HepG2 (cell line): ENCODE results near the gene CTF1. TPM values are rescaled to one million over a fixed set of nuclear protein-coding genes. Genes with fewer than 3 reads are reported as not detected.
A peak's percentile ranks its signal among the peaks of the same experiment; 100 is the strongest.

Source experiments
- BRF2 ChIP-seq: sonication (generic); formaldehyde crosslinking; IDR thresholded peaks from 2 replicates; pipeline ENCODE4 v1.8.1; 2022; ENCODE audit warnings: mild to moderate bottlenecking, missing genetic modification reagents
- CBX2 ChIP-seq, 2 experiments: fragments of 200-600 bp in 1 of 2; sonication (generic); formaldehyde crosslinking in 1 of 2; IDR thresholded peaks; 2 replicates each; pipeline versions ENCODE4 v1.7.0 to v1.8.1; 2018 to 2022; ENCODE audit warnings: low read depth in 2 of 2, low read length in 1 of 2, mild to moderate bottlenecking in 1 of 2, missing genetic modification reagents in 1 of 2
- FOXC1 ChIP-seq: sonication (generic); formaldehyde crosslinking; IDR thresholded peaks from 2 replicates; pipeline ENCODE4 v1.8.0; 2022; ENCODE audit warnings: mild to moderate bottlenecking, missing genetic modification reagents, borderline replicate concordance
- HES4 ChIP-seq: sonication (generic); formaldehyde crosslinking; IDR thresholded peaks from 2 replicates; pipeline ENCODE4 v1.9.0; 2021; ENCODE audit warnings: mild to moderate bottlenecking, missing genetic modification reagents, borderline replicate concordance
- JDP2 ChIP-seq: sonication (generic); formaldehyde crosslinking; IDR thresholded peaks from 2 replicates; pipeline ENCODE4 v1.8.1; 2022; ENCODE audit warnings: missing genetic modification reagents, borderline replicate concordance
- LBX2 ChIP-seq: sonication (generic); formaldehyde crosslinking; IDR thresholded peaks from 2 replicates; pipeline ENCODE4 v1.5.0; 2020; ENCODE audit warnings: missing genetic modification reagents, mild to moderate bottlenecking, borderline replicate concordance
- LCORL ChIP-seq, 2 experiments: fragments of 450-650 bp in 1 of 2; sonication (generic) in 1 of 2; formaldehyde crosslinking in 1 of 2; IDR thresholded peaks; 2 replicates each; pipeline versions ENCODE4 v1.5.0 to v1.6.1; 2017 to 2020; ENCODE audit warnings: antibody characterized with exemption in 1 of 2, missing genetic modification reagents in 1 of 2
- MAZ ChIP-seq, 2 experiments: sonication (generic) in 1 of 2; formaldehyde crosslinking in 1 of 2; IDR thresholded peaks; 2 replicates each; pipeline versions ENCODE4 v1.5.0 to v1.6.1; 2012 to 2020; ENCODE audit warnings: low read depth in 2 of 2, mild to moderate bottlenecking in 2 of 2, borderline replicate concordance in 1 of 2, improper control_type of control experiment in 1 of 2, low read length in 1 of 2, missing genetic modification reagents in 1 of 2, moderate library complexity in 1 of 2
- NFATC3 ChIP-seq: sonication (generic); formaldehyde crosslinking; IDR thresholded peaks from 2 replicates; pipeline ENCODE4 v1.5.1; 2020; ENCODE audit warnings: mild to moderate bottlenecking, missing genetic modification reagents
- NPAS2 ChIP-seq: sonication (generic); formaldehyde crosslinking; IDR thresholded peaks from 2 replicates; pipeline ENCODE4 v1.8.0; 2022; ENCODE audit warnings: mild to moderate bottlenecking, missing genetic modification reagents, borderline replicate concordance
- PAF1 ChIP-seq: IDR thresholded peaks from 2 replicates; pipeline ENCODE4 v1.6.1; 2016; ENCODE audit warnings: missing genetic modification reagents, missing compliant biosample characterization
- PRDM4 ChIP-seq: sonication (generic); formaldehyde crosslinking; IDR thresholded peaks from 2 replicates; pipeline ENCODE4 v1.9.0; 2021; ENCODE audit warnings: missing genetic modification reagents, borderline replicate concordance
- REPIN1 ChIP-seq: sonication (generic); formaldehyde crosslinking; IDR thresholded peaks from 2 replicates; pipeline ENCODE4 v1.8.0; 2022; ENCODE audit warnings: missing genetic modification reagents, low read depth, mild to moderate bottlenecking, borderline replicate concordance
- TBX3 ChIP-seq: fragments of 450-650 bp; IDR thresholded peaks from 2 replicates; pipeline ENCODE4 v1.6.1; 2017; ENCODE audit warnings: antibody characterized with exemption, mild to moderate bottlenecking, inconsistent platforms, borderline replicate concordance
- TEF ChIP-seq: sonication (generic); formaldehyde crosslinking; IDR thresholded peaks from 2 replicates; pipeline ENCODE4 v1.5.0; 2020; ENCODE audit warnings: missing genetic modification reagents
- TMF1 ChIP-seq: sonication (generic); formaldehyde crosslinking; IDR thresholded peaks from 2 replicates; pipeline ENCODE4 v1.8.1; 2022; ENCODE audit warnings: low read depth, missing genetic modification reagents
- ZFP36 ChIP-seq: fragments of 150-350 bp; IDR thresholded peaks from 2 replicates; pipeline ENCODE4 v1.6.1; 2018; ENCODE audit warnings: borderline replicate concordance, low read length, low read depth; ENCODE audit not compliant: partially characterized antibody
- ZNF124 ChIP-seq: sonication (generic); formaldehyde crosslinking; IDR thresholded peaks from 2 replicates; pipeline ENCODE4 v1.4.0; 2020; ENCODE audit warnings: missing genetic modification reagents
- ZNF639 ChIP-seq: conservative IDR thresholded peaks from 2 replicates; pipeline ENCODE4 v1.6.1; 2018; ENCODE audit warnings: missing genetic modification reagents
- ZNF740 ChIP-seq: sonication (generic); formaldehyde crosslinking; IDR thresholded peaks from 2 replicates; pipeline ENCODE4 v1.4.0; 2020; ENCODE audit warnings: missing genetic modification reagents
- ZSCAN5A ChIP-seq: sonication (generic); formaldehyde crosslinking; IDR thresholded peaks from 2 replicates; pipeline ENCODE4 v1.8.0; 2022; ENCODE audit warnings: mild to moderate bottlenecking, missing genetic modification reagents, borderline replicate concordance
- polyA plus RNA-seq, 8 experiments: library from polyadenylated mRNA; depleted of rRNA in 3 of 8; stranded (reverse) in 7 of 8; unstranded in 1 of 8; fragments of >200 nt; fragmentation: Illumina TruSeq in 4 of 8; extraction: Trizol in 4 of 8; gene quantifications; 2 replicates each; pipeline versions ENCODE4 v1.2.1 to v1.2.3, GENCODE V29; 2011 to 2016; ENCODE audit warnings: low read depth in 4 of 8, missing spikeins in 1 of 8, mixed read lengths in 1 of 8; ENCODE audit not compliant: insufficient read depth in 1 of 8
- total RNA-seq, 5 experiments: library from RNA; depleted of rRNA; stranded (reverse); fragments of >200 nt; fragmentation: Illumina TruSeq; extraction: Trizol; gene quantifications; 2 replicates each; pipeline ENCODE4 v1.2.3, GENCODE V29; 2016; ENCODE audit warnings: low read depth in 1 of 5

The CTF1 gene
- total and polyA plus RNA-seq, 2 of the 13 experiments (the other 11 are each of a cell fraction or from before 2014, with no cell fraction given): 0.13 to 1.8 TPM

- TF ChIP-seq ZNF740 (CRISPR knock-in tag) (no peak), NPAS2 (CRISPR knock-in tag) (no peak), TEF (no peak), PAF1 (no peak), BRF2 (CRISPR knock-in tag) (no peak), LBX2 (CRISPR knock-in tag) (0 out of 2 replicates have a peak, but pooled peaks have one; percentile 71), PRDM4 (CRISPR knock-in tag) (no peak), CBX2 (IDR thresholded peaks at IDR 0.05; ENCODE audit: low read depth, low read length) (no peak), CBX2 (CRISPR knock-in tag; IDR thresholded peaks at IDR 0.05; ENCODE audit: low read depth) (no peak), ZFP36 (no peak), NFATC3 (CRISPR knock-in tag) (no peak), FOXC1 (CRISPR knock-in tag) (0 out of 2 replicates have a peak, but pooled peaks have one; percentile 57), LCORL (IDR thresholded peaks at IDR 0.05) (no peak), LCORL (CRISPR knock-in tag; IDR thresholded peaks at IDR 0.05) (peak; percentile 61; the same call in 1 of the 2 replicates), TBX3 (no peak), REPIN1 (CRISPR knock-in tag) (no peak), ZNF124 (peak; percentile 7; the same call in 1 of the 2 replicates), ZNF639 (CRISPR knock-in tag) (no peak), HES4 (peak; percentile 25; the same call in 1 of the 2 replicates), ZSCAN5A (CRISPR knock-in tag) (no peak), MAZ (IDR thresholded peaks at IDR 0.05; ENCODE audit: borderline replicate concordance, low read depth, low read length) (no peak), MAZ (CRISPR knock-in tag; IDR thresholded peaks at IDR 0.05; ENCODE audit: low read depth) (no peak), JDP2 (no peak), TMF1 (CRISPR knock-in tag) (no peak)
Measured at GRCh38 chr16:30893417-30893743, 3.0 kb upstream of the CTF1 start (continued).
